Activated T-helper 9 cell treated with anti-CD3 and anti-CD28 coated beads, Interleukin-2, amount 50 U/mL, for 16 hours (primary cell): ENCODE data around the gene FUT8.
"Not testable (repeated sequence)": the region's sequence is repeated elsewhere in the genome, so short reads cannot be mapped to it uniquely, and the experiment has no call there.

Experiments
- DNase-seq: peaks from one replicate; pipeline ENCODE4 v3.0.0-alpha.2; 2020; ENCODE audit warnings: low read depth

The FUT8 gene

DNA sequence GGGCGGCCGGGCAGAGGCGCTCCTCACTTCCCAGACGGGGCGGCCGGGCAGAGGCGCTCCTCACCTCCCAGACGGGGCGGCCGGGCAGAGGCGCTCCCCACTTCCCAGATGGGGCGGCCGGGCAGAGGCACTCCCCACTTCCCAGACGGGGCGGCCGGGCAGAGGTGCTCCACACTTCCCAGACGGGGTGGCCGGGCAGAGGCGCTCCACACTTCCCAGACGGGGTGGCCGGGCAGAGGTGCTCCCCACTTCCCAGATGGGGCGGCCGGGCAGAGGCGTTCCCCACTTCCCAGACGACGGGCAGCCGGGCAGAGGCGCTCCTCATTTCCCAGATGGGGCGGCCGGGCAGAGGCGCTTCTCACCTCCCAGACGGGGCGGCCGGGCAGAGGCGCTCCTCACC lies 304.3 kb downstream of the FUT8 start:
- not testable (repeated sequence) for DNase-seq

DNA sequence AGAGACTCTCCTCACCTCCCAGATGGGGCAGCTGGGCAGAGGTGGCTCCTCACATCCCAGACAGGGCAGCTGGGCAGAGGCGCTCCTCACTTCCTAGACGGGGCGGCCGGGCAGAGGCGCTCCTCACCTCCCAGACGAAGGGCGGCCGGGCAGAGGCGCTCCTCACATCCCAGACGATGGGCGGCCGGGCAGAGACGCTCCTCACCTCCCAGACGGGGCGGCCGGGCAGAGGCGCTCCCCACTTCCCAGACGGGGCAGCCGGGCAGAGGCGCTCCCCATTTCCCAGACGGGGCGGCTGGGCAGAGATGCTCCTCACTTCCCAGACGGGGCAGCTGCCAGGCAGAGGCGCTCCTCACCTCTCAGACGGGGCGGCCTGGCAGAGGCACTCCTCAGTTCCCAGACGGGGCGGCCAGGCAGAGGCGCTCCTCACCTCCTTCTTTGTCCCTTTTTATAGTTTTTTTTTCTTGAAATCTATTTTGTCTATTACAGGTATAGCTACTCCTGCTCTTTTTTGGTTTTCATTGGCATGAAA lies 304.9 kb downstream of the FUT8 start:
- DNase-seq, result not testable (repeated sequence)

DNA sequence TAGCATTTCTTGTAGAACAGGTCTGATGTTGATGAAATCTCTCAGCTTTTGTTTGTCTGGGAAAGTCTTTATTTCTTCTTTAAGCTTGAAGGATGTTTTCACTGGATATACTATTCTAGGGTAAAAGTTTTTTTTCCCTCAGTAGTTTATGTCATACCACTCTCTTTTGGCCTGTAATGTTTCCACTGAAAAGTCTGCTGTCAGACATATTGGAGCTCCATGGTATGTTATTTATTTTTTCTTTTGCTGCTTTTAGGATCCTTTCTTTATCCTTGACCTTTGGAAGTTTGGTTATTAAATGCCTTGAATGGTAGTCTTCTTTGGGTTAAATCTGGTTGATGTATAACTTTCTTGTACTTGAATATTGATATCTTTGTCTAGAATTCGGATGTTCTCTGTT lies 306.1 kb downstream of the FUT8 start:
- no peak for DNase-seq

DNA sequence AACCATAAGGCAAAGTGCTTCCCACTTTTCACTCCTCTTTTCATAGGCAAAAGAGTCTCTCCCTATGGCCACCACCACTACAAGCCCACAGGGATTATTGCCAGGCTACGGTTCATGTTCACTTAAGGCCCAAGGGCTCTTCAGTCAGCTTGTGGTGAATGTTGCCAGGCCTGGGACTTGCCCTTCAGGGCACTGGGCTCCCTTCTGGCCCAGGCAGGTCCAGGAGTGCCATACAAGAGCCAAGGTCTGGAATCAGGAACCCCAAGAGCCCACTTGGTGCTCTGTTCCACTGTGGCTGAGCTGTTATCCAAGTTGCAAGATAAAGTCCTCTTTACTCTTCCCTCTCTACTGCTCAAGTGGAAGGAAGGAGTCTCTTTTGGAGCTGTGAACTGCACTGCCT lies 307.6 kb downstream of the FUT8 start:
- DNase-seq, result no peak

DNA sequence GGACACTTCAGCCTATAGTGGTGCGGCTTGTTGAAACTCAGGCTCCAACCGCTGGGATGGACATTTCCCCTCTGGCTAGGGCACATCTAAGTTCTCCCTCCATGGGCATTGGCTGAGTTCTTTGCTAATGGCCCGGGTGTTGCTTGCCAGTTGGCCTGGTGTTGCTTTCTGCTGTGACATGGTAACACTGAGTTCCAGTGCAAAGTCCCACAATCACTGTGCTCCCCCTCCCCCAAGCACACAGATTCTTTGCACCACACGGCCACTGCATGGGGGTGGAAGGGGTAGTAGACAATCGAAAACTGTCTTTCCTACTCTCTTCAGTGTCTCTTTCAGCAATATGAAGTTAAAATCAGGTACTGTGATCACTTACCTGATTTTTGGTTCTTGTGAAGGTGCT lies 308.2 kb downstream of the FUT8 start:
- DNase-seq, result no peak

DNA sequence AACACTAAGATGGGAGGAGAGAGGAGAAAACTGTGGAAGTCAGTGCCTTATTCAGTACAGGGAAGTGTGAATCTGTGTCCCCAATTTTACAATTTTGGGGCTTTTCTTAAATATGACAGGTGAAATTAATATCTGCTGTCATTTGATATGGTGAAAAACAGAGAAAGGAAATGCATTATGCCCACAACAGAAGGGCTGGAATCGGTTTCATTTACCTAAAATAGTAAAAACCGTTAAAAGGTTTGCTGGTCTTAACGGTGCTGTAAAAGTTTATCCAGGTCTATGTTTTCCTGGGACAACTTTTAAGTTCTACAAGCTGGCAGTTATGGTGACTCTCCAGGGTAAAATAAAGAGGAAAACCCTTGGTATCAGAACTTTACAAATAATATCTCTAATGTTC lies 310.8 kb downstream of the FUT8 start:
- no peak for DNase-seq

DNA sequence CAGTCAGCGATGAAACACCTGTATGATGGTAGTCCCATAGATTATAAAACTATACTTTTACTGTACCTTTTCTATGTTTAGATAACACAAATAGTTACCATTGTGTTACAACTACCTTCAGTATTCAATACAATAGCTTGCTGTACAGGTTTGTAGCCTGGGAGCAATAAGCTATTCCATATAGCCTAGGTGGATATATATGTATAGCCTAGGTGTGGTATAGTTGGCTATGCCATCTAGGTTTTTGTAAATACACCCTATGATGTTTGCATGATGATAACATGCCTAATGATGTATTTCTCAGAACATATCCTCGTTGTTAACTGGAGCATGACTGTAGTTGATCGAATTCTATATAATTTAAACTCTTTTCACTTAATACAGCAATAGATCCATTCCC lies 316.1 kb downstream of the FUT8 start:
- DNase-seq, result no peak

DNA sequence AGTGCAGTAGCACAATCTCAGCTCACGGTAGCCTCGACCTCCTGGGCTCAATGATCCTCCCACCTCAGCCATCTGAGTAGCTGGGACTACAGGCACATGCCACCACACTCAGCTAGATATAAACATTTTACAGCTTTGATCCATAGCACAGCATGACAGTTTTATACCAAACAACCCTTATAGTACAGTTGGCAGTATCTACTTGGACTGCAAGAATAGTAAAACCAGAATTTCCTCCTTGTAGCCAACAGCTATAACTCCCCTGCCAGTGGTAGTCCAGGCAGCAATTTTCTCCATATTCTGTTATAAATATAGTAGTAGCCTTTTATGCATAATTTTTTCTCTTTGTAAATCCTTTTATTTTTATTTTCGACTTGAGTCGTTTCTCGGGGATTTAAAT lies 317.0 kb downstream of the FUT8 start:
- DNase-seq, result no peak

DNA sequence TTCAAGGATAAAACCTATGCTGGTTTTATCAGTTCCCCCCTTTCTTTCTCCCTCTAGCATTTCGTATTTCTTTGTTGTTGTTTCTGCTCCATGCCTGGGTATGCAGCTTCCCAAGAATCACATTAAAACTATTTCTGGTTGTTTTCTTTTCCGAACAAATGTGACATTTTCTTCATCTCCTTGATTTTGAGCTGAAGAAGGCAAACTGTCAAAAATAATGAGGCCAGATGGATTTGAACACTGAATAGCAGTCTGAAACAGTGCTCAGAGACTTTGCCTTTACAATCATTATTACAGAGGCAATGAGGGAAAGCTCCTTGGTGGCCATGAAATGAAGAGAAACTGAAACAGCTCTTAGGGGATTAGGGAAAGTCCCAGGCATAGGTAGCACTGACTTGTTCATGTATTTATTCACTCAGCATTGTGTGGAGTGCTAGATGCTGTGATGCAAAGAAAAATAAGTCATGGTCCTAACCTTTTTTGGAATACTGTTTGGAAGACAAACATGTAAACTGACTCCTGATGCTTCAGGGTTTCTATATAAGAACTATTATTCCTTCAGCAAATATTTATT lies 319.5 kb downstream of the FUT8 start:
- DNase-seq, result no peak

DNA sequence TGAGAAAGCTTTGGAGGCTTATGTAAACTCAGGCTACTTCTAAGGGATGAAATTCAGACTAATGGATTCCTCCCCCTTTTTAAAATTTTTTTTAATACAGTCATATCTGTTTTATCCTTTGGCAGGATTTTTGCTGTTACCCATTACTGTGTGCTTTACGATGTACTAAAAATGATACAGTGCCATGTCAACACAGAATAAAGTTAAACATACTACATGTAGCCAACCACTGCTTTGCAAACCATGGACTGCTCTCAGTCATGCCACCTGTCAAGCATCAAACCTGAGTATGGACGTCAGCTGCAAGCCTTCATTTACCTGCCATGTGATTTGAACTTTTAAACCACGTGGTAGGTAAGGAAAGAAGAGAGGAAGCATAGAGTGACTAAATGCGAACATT lies 325.8 kb downstream of the FUT8 start:
- no peak for DNase-seq

DNA sequence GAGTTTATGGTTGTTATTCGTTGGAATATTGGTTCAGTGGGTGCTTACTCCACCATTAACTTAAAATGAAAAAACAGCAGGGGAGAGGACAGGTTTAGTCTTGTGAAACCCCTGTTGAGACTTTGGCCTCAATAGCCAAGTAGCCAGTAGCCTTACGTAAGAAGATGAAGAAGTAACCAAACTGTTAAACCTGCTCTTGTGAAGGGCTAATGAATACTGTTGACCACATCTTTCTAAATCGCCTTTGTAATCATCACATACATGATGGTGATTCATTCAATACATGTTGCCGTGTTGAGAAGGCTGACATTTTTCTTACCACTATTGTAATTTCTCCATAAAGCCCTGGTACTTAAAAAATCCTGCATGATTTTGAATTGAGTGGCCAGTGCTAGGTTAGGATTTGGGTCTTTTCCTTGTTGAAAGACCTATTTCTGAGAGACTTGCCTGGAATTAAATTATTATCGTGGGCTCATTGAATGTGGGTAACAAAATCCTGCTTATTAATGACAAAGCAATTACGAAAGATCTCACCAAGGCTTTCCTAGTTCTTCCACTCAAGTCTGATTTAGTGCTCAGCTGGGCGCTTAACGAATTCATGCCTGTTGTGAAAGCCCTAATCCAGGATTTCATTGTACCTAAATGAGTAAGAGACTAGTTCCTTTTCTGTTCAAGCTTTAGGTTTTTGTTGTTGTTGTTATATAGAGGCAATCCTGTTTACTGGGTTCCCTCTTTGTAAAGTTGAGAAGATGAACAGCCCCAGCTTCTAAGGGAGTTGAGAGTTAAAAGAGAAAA lies 333.1 kb downstream of the FUT8 start:
- no peak for DNase-seq

DNA sequence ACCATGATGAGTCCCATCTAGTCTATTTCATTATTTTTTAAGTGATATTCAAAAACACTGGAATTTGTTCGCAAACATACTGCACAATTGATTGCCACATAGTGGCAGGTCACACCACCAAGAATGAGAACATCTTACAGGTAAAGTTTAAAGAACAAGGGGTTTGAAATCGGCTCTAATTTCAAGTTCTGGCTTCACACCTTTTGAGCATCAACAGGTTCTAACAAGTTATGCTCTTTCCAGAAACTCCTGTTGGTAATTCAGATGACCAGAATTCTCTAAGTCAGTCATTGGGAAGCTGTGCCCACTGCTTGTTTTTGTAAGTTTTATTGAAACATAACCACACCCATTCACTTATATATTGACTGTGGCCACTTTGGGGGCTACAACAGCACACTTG lies 336.3 kb downstream of the FUT8 start:
- DNase-seq, result no peak

DNA sequence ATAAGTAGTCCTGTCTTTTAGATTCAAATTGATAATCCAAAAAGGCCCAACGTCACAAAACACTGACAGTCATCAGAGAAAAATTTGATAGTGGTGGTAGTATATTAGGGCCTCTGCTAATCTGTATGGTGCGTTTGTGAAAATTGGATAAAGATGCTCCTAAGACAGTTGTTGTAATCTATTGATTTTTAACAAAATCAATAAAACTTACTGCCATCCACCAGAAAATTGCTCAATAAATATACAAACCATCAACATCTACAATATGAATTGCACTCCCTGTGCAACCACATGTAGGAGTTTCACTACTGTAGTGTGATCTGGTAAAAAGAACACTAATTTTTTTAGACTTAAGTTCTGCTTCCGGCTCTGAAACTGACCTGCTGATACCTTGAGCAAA lies 336.8 kb downstream of the FUT8 start:
- DNase-seq, result no peak

DNA sequence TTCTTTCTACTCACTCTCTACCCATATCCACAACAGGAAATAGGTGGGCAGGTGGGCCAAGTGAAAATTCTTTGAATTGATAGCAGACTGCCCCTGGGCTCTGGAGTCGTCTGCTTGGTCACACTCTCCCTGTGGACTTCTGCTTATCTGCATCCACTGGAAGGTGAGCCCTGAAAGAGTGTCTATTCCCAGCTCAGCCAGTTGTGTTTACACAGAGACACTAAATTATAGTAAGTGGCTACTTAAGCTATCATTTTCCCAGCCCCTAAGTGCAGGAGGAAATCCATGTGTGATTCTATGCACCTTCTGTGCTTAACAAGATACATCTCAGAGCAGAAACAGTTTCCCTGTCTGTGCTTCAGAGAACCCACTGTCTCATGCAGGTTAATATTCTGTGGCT lies 338.4 kb downstream of the FUT8 start:
- DNase-seq, result no peak

DNA sequence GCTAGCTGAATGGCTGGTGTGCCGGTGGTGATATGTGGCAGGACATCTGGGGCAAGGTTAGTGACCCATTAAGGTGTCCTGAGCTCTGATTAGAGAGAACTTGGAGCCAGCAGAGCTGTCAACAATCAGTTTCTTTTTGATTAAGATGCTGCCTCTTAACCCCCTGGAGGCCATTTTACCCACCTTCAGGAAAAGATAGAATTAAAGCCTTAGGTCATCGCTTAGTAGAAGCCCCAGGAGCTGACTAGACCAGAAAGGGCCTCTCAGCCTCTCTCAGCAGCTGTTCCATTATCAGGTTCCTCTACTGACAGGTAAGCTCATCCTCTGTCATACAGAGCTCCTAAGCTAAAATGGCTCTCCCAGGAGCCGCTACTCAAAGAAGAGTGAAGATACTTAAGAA lies 339.0 kb downstream of the FUT8 start:
- DNase-seq, result no peak

DNA sequence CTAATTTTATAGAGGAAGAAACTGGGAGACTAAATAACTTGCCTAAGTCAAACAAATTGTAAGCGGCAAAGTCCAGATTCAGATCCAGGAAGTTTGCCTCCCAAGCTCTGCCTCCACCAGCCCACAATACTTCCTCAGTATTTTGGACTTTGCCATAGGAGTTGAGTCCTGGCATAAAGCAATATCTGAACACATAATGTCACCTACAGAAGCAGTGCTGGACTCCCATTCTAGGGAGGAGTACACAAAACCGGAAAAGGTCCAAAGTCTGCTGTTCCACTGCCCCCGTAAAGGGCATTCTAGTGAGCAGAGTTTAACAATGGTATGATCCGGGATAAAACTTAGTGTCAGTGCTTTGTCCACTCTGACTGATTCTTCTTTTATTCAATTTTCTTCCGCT lies 340.5 kb downstream of the FUT8 start:
- DNase-seq, result no peak

DNA sequence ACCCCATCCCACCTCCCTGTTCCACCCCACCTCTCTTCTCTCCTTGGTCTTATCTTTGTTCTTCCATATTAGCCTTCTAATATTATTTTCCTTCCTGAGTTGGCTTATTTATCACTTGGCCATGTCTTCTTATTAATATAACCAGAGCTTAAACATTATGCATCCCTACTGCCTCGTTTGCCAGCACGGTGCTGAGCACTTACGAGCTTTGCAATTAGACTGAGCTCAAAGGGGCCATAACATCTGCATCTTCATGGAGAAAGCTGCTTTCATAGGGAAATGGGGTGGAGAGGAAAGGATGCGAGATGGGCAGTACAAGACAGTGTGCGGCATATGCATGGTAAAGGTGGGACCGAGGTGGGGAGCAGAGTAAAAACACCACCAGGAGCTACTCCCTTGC lies 342.8 kb downstream of the FUT8 start:
- no peak for DNase-seq

DNA sequence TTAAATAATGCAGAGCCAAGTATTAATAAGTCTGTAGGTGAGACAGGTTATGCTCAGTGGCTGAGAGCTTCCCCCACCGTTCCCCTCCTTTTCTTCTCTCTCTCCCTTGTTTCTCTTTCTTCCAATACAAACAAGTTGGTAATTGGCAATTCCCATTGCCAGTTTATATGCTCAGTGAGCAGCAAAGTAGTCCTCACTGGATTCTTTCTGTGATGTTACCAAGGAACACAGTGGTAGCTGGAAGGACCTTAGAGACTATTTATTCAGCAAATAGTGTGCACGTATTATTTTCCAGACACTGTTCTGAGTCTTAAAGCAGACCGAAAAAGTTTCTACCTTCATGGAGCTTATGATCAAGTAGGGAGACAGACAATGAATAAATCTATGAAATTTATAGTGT lies 344.4 kb downstream of the FUT8 start:
- no peak for DNase-seq

DNA sequence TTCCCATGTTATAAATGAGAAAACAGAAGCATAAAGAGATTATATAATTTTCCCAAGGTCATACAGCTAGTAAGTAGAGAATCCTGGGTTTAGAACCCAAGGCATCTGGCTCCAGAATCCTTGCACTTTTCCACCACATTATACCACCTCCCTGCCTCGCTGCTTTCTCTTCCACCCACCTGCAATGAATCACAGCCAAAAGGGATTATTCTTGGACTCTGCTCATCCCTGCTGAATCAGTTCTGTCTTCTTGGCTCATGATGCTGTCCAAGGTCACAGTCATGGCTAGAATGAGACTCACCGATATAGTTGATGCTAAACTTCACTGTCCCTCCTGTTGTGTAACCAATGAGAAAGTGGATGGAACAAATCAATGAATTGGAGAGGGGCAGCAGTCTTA lies 356.6 kb downstream of the FUT8 start:
- no peak for DNase-seq

DNA sequence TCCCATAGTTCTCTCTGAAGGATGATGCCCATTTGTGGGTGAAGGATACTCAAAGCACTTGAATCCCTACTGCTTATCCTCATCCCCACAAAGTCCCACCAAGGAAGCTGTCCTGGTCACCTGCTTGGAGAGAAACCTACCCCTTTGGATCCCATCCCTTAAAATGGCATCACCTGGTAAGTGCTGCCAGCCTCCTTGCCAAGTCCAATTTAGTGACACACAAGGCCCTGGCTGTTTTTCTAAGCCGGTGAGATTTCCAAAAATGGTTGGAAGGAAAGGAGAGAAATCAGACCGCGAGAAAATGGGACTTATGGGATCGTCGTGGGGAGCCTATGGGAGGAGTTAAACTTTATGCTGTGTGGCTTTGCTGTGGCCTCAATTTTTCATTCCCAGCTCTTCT lies 358.2 kb downstream of the FUT8 start:
- DNase-seq, result no peak

DNA sequence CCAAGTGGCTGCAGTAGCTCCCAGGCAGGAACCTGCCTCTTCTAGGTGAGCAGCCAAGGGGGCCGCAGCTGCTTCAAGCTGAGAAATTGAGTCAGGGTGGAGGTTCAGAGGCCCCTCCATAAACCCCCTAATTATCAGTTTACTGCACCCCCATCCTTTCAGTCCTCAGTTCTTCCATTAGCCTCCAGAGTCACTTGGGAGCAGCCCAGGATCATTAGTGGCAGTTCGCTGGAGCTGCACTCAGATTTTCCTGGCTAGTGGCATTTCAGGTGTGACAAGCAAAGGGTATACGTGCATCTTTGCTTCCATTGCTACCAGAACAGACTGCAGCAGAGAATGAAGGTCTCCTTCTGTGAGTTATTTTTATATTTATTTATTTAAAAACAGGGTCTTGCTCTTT lies 358.7 kb downstream of the FUT8 start:
- no peak for DNase-seq

DNA sequence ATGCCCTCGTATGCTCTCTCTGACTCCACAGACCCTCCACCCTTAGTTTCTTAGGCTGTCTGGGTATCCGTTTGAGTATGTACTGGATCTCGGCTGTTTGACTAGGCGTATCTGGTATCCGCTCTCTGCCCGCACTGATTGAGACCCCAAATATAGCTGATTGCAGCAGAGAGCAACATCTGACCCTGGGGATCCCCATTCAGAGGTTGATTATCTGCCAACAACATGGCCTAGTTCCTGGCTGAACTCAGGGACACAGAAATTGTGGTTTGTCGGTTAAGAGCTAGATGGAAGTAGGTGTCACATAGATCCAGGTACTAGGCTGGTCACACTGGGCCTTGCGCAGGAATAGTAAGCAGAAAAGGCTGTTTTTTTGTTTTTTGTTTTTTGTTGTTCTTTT lies 359.9 kb downstream of the FUT8 start:
- DNase-seq, result no peak

DNA sequence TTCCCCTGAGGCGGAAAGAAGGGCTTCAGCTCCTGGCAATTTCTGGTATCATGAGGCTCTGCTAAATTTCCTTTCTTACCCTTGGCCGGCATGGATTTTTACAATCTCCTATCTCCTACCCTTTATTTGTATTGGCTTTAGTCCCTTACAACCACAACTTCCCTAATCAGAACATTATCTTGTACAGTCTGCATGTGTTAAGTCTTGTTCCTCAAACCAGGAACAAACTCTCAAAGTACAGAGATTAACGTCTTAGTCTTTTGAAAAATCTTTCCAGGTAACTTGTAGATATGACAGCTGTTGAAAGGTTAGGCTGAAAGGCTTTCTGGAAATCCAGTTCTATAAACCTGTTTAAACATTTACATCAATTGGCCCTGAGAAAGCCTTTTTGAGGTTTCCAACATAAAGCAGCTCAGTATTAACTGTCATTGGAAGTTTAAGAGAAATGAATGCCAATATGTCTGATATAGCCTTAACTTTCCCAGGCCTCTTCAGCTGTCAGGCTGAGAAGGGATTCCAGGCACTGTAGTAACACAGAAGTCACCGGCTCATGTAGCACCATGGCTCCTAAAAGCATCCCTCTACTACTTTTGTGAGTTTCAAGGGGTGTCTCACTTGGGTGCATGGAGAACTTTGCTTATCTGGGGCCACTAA lies 360.5 kb downstream of the FUT8 start:
- DNase-seq, result no peak
